ENCODE data around the gene OR14A2.

Gene OR14A2

DNA sequence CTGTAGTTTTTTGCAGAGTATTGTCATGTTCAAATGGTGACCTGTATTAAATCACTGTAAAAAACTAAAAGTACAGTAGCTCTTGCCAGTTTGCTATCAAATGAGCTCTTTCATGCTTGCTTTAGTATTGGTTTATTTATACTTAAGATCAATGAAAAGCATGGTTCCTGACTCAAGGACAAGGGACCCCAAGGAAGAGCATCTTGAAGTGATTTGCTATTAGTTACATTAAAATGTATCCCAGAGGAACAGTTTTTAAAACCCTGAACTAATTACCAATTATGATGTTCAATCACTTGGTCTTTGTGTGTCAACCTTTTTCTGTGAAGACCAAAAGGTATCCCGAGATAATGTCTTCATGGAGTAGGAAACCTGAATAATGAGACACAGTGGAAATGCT, 68.3 kb downstream of the OR14A2 start, which contains the start of gene OR13G1:
OR13G1 (minus strand) TSS at position 101 of the 400 bp plus-strand sequence. CDS start 6,698 bp downstream, outside the sequence.
- Histone ChIP-seq H4K20me1 (ENCODE audit: insufficient read depth) (no peaks in the 10 kb centered on the region), H3K36me3 (ENCODE audit: insufficient read depth) (no peaks in the 10 kb centered on the region), H3K4me3 (IDR thresholded peaks at IDR 0.05; ENCODE audit: insufficient read depth, low read depth, low read length) (no peak within 1 kb of the TSS), H3K27me3 (ENCODE audit: insufficient read depth, low read depth) (no peaks in the 10 kb centered on the region), H3K9ac (no peak within 1 kb of the TSS), H3K79me2 (ENCODE audit: insufficient read depth, low read depth) (no peaks in the 10 kb centered on the region), H2AFZ (ENCODE audit: low read depth) (no peak within 1 kb of the TSS), H3K4me2 (no peak within 1 kb of the TSS), H3K4me1 (ENCODE audit: low read depth, poor library complexity, severe bottlenecking) (no peaks in the 10 kb centered on the region), H3K27ac (no peak within 1 kb of the TSS)
- TF ChIP-seq, protein P1, sequence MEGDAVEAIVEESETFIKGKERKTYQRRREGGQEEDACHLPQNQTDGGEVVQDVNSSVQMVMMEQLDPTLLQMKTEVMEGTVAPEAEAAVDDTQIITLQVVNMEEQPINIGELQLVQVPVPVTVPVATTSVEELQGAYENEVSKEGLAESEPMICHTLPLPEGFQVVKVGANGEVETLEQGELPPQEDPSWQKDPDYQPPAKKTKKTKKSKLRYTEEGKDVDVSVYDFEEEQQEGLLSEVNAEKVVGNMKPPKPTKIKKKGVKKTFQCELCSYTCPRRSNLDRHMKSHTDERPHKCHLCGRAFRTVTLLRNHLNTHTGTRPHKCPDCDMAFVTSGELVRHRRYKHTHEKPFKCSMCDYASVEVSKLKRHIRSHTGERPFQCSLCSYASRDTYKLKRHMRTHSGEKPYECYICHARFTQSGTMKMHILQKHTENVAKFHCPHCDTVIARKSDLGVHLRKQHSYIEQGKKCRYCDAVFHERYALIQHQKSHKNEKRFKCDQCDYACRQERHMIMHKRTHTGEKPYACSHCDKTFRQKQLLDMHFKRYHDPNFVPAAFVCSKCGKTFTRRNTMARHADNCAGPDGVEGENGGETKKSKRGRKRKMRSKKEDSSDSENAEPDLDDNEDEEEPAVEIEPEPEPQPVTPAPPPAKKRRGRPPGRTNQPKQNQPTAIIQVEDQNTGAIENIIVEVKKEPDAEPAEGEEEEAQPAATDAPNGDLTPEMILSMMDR (conservative IDR thresholded peaks at IDR 0.05; ENCODE audit: low read depth, low read length), result no peak
